COR-L47 (cell line): ENCODE data around the gene CELA3B.
A peak's percentile ranks its signal among the peaks of the same experiment; 100 is the strongest.
"Not testable (repeated sequence)": the region's sequence is repeated elsewhere in the genome, so short reads cannot be mapped to it uniquely, and the experiment has no call there.

ENCODE experiments used
- DNase-seq: peaks from one replicate; lab custom pipeline; 2025; lab: John Stamatoyannopoulos, UW

The CELA3B gene

GRCh38 chr1:22007262-22007661, 30.4 kb downstream of the CELA3B start:
- not testable (repeated sequence) for DNase-seq

- DNase-seq, result not testable (repeated sequence)
Observed at GRCh38 chr1:22009566-22009965, 32.7 kb downstream of the CELA3B start.

- not testable (repeated sequence) for DNase-seq
Observed at GRCh38 chr1:22012752-22013151, 35.9 kb downstream of the CELA3B start.

- DNase-seq, result not testable (repeated sequence)
Observed at GRCh38 chr1:22014575-22015206, 37.9 kb downstream of the CELA3B start.

GRCh38 chr1:22018583-22019559, 42.0 kb downstream of the CELA3B start:
- no peak for DNase-seq

GRCh38 chr1:22021061-22021460, 44.2 kb downstream of the CELA3B start:
- no peak for DNase-seq

GRCh38 chr1:22024485-22025367, 47.9 kb downstream of the CELA3B start:
- peak; percentile 50 for DNase-seq

GRCh38 chr1:22025368-22026155, 48.7 kb downstream of the CELA3B start:
- peak; percentile 85 for DNase-seq

GRCh38 chr1:22026924-22027289, 50.1 kb downstream of the CELA3B start:
- no peak for DNase-seq

- no peak for DNase-seq
Observed at GRCh38 chr1:22030057-22030456, 53.2 kb downstream of the CELA3B start.

- no peak for DNase-seq
Observed at GRCh38 chr1:22030473-22030872, 53.7 kb downstream of the CELA3B start.

- no peak for DNase-seq
Observed at GRCh38 chr1:22031214-22031962, 54.6 kb downstream of the CELA3B start.

- not testable (repeated sequence) for DNase-seq
Observed at GRCh38 chr1:22034834-22035233, 58.0 kb downstream of the CELA3B start.

- DNase-seq, result no peak
Observed at GRCh38 chr1:22037520-22037919, 60.7 kb downstream of the CELA3B start.

- DNase-seq, result no peak
Observed at GRCh38 chr1:22038036-22038435, 61.2 kb downstream of the CELA3B start.
